Measurements from ENCODE around the gene KLHDC1. TPM values are rescaled to one million over a fixed set of nuclear protein-coding genes. Genes with fewer than 3 reads are reported as not detected.

Gene KLHDC1
- total and polyA plus RNA-seq, 2 donors (not counting 1 experiment from before 2014, with no cell fraction given) = 0.85 to 5.8 TPM

- no peaks in the 10 kb centered on the region for H4K20me1 ChIP-seq (ENCODE audit: control insufficient read depth, extremely low read depth, insufficient read depth, low read length)
- no peak overlapping the region for H3K9ac ChIP-seq (ENCODE audit: insufficient read depth, low read length)
- H3K79me2 ChIP-seq (ENCODE audit: control insufficient read depth, insufficient read depth, low read length) = no peaks in the 10 kb centered on the region
- H3K4me2 ChIP-seq (ENCODE audit: extremely low read depth, insufficient read depth, low read length) = no peak overlapping the region
- DNase-seq (ENCODE audit: low read depth in 2 of 2) = no peak
- TF ChIP-seq EZH2 (IDR thresholded peaks at IDR 0.05; ENCODE audit: low read length, missing control alignments) (no peak), CTCF (conservative IDR thresholded peaks at IDR 0.05 in 1 of 2, IDR thresholded peaks at IDR 0.05 in 1 of 2; ENCODE audit: low read depth in 1 of 2, low read length in 2 of 2) (no peak)
- no peak overlapping the region for H2AFZ ChIP-seq (ENCODE audit: low read length)
- H3K9me3 ChIP-seq (ENCODE audit: control insufficient read depth, insufficient read depth, low read depth, low read length) = no peaks in the 10 kb centered on the region
- no peak overlapping the region for H3K4me3 ChIP-seq (replicated peaks in 1 of 4; ENCODE audit: control extremely low read depth in 1 of 4, insufficient read depth in 1 of 4, low read depth in 3 of 4, low read length in 4 of 4)
- H3K36me3 ChIP-seq (ENCODE audit: control insufficient read depth, insufficient read depth, low read length) = no peaks in the 10 kb centered on the region
- no peaks in the 10 kb centered on the region for H3K27me3 ChIP-seq (ENCODE audit: control insufficient read depth, insufficient read depth, low read length)
- H3K4me1 ChIP-seq (ENCODE audit: control insufficient read depth, extremely low read depth, insufficient read depth, low read length) = no peaks in the 10 kb centered on the region
- no peak overlapping the region for H3K27ac ChIP-seq (ENCODE audit: insufficient read depth, low read length)
These were observed 62.5 kb downstream of the KLHDC1 start for GRCh38 chr14:49755378-49755777.

GRCh38 chr14:49761839-49762551, 69.1 kb downstream of the KLHDC1 start:
- Histone ChIP-seq H3K9me3 (ENCODE audit: control insufficient read depth, insufficient read depth, low read depth, low read length) (no peaks in the 10 kb centered on the region), H3K36me3 (ENCODE audit: control insufficient read depth, insufficient read depth, low read length) (no peaks in the 10 kb centered on the region), H2AFZ (ENCODE audit: low read length) (no peak overlapping the region), H3K4me1 (ENCODE audit: control insufficient read depth, extremely low read depth, insufficient read depth, low read length) (peaks cover 1% of the 10 kb centered on the region), H3K9ac (ENCODE audit: insufficient read depth, low read length) (no peak overlapping the region), H3K79me2 (ENCODE audit: control insufficient read depth, insufficient read depth, low read length) (no peaks in the 10 kb centered on the region), H3K27ac (ENCODE audit: insufficient read depth, low read length) (no peak overlapping the region), H4K20me1 (ENCODE audit: control insufficient read depth, extremely low read depth, insufficient read depth, low read length) (no peaks in the 10 kb centered on the region), H3K4me3 (replicated peaks in 1 of 4; ENCODE audit: control extremely low read depth in 1 of 4, insufficient read depth in 1 of 4, low read depth in 3 of 4, low read length in 4 of 4) (no peak overlapping the region), H3K4me2 (ENCODE audit: extremely low read depth, insufficient read depth, low read length) (no peak overlapping the region), H3K27me3 (ENCODE audit: control insufficient read depth, insufficient read depth, low read length) (no peaks in the 10 kb centered on the region)
- no peak for DNase-seq (ENCODE audit: low read depth in 2 of 2)
- TF ChIP-seq EZH2 (IDR thresholded peaks at IDR 0.05; ENCODE audit: low read length, missing control alignments) (no peak), CTCF (conservative IDR thresholded peaks at IDR 0.05 in 1 of 2, IDR thresholded peaks at IDR 0.05 in 1 of 2; ENCODE audit: low read depth in 1 of 2, low read length in 2 of 2) (no peak)

- peak; percentile 3 to 8 for DNase-seq (ENCODE audit: low read depth in 2 of 2)
- Histone ChIP-seq H2AFZ (ENCODE audit: low read length) (peak overlapping the region; percentile 85), H3K27ac (ENCODE audit: insufficient read depth, low read length) (peak overlapping the region; percentile 94), H3K4me2 (ENCODE audit: extremely low read depth, insufficient read depth, low read length) (peak overlapping the region; percentile 93), H3K9me3 (ENCODE audit: control insufficient read depth, insufficient read depth, low read depth, low read length) (no peaks in the 10 kb centered on the region), H3K4me3 (replicated peaks in 1 of 4; ENCODE audit: control extremely low read depth in 1 of 4, insufficient read depth in 1 of 4, low read depth in 3 of 4, low read length in 4 of 4) (peak overlapping the region; percentile 52 to 69 (median 64)), H3K27me3 (ENCODE audit: control insufficient read depth, insufficient read depth, low read length) (no peaks in the 10 kb centered on the region), H4K20me1 (ENCODE audit: control insufficient read depth, extremely low read depth, insufficient read depth, low read length) (no peaks in the 10 kb centered on the region), H3K79me2 (ENCODE audit: control insufficient read depth, insufficient read depth, low read length) (peaks cover 26% of the 10 kb centered on the region), H3K4me1 (ENCODE audit: control insufficient read depth, extremely low read depth, insufficient read depth, low read length) (peaks cover 9% of the 10 kb centered on the region), H3K9ac (ENCODE audit: insufficient read depth, low read length) (no peak overlapping the region), H3K36me3 (ENCODE audit: control insufficient read depth, insufficient read depth, low read length) (no peaks in the 10 kb centered on the region)
- TF ChIP-seq EZH2 (IDR thresholded peaks at IDR 0.05; ENCODE audit: low read length, missing control alignments) (no peak), CTCF (conservative IDR thresholded peaks at IDR 0.05 in 1 of 2, IDR thresholded peaks at IDR 0.05 in 1 of 2; ENCODE audit: low read depth in 1 of 2, low read length in 2 of 2) (no peak)
These were observed 73.9 kb downstream of the KLHDC1 start for GRCh38 chr14:49766839-49767238.
